HCT116 (cell line): ENCODE results near the gene PPP6R3. TPM values are rescaled to one million over a fixed set of nuclear protein-coding genes. Genes with fewer than 3 reads are reported as not detected.

ENCODE experiments used
- ATAC-seq: fragments of 200-7000 bp; cut with Tn5 transposase; 2 replicates; pipeline ENCODE4 v1.9.1; 2020; ENCODE audit warnings: mild to moderate bottlenecking, moderate library complexity
- BruUV-seq: library from RNA; stranded (reverse); fragments of 400-500 nt; replicated peaks from 2 replicates; lab custom pipeline; 2021; lab: Mats Ljungman, UMichigan
- CTCF ChIA-PET: fragments of 300-600 bp; sonication (Branson Sonifier 250); formaldehyde crosslinking; loops from one replicate; lab custom pipeline; 2021; ENCODE audit warnings: antibody characterized with exemption; lab: Charles Lee
- POLR2A ChIA-PET: fragments of 300-600, 350-600 bp; sonication (Branson Sonifier 250); formaldehyde crosslinking; loops from one replicate; lab custom pipeline; 2021; ENCODE audit warnings: antibody characterized with exemption; lab: Charles Lee
- RAD21 ChIA-PET, 2 experiments: fragments of 300-600 bp; sonication (Branson Sonifier 250); formaldehyde crosslinking; loops; one replicate each; lab custom pipeline; 2023; ENCODE audit warnings: low total read pairs in 2 of 2; ENCODE audit not compliant: uncharacterized antibody in 2 of 2, unreplicated experiment in 2 of 2, low non-redundant PET in 1 of 2; lab: Charles Lee
- DNase-seq: peaks from one replicate; pipeline ENCODE4 v3.0.0-alpha.2; 2010; ENCODE audit warnings: low read depth, low spot score
- H2AFZ ChIP-seq: fragments of 200-600 bp; shearing (Covaris generic), sonication (generic); 2 replicates; pipeline ENCODE4 v1.6.1; 2017; ENCODE audit warnings: low read depth, mixed run types, mixed read lengths, antibody characterized with exemption, low read length; ENCODE audit not compliant: poor library complexity, severe bottlenecking
- H3K27ac ChIP-seq: 2 replicates; pipeline ENCODE4 v1.5.1; 2012; ENCODE audit warnings: low read depth, low read length
- H3K27me3 ChIP-seq: fragments of 200-600 bp; sonication (generic); 2 replicates; pipeline ENCODE4 v1.6.1; 2016; ENCODE audit warnings: mixed run types, low read length, mixed read lengths; ENCODE audit not compliant: insufficient read depth
- H3K36me3 ChIP-seq, 2 experiments: fragments of 200-500 bp in 1 of 2; fragments of 200-600 bp in 1 of 2; sonication (Bioruptor generic) in 1 of 2; sonication (generic) in 1 of 2; 2 replicates each; pipeline versions ENCODE4 v1.5.1 to v1.6.1; 2014 to 2016; ENCODE audit warnings: low read length in 2 of 2, inconsistent platforms in 1 of 2, mixed read lengths in 1 of 2, mixed run types in 1 of 2; ENCODE audit not compliant: insufficient read depth in 2 of 2, control insufficient read depth in 1 of 2
- H3K4me1 ChIP-seq, 2 experiments: fragments of 200-600 bp in 1 of 2; sonication (generic) in 1 of 2; 2 replicates each; pipeline versions ENCODE4 v1.5.1 to v1.6.1; 2012 to 2017; ENCODE audit warnings: low read length in 2 of 2, inconsistent platforms in 1 of 2, mild to moderate bottlenecking in 1 of 2, mixed read lengths in 1 of 2, mixed run types in 1 of 2, moderate library complexity in 1 of 2; ENCODE audit not compliant: insufficient read depth in 2 of 2, control insufficient read depth in 1 of 2
- H3K4me2 ChIP-seq: fragments of 200-600 bp; sonication (generic); 2 replicates; pipeline ENCODE4 v1.6.1; 2017; ENCODE audit warnings: mixed run types, low read length, mixed read lengths
- H3K4me3 ChIP-seq, 2 experiments: fragments of 200-600 bp in 1 of 2; sonication (generic) in 1 of 2; replicated peaks in 1 of 2; 2 replicates each; pipeline ENCODE4 v1.5.1; 2011 to 2016; ENCODE audit warnings: low read length in 2 of 2, control low read depth in 1 of 2, low read depth in 1 of 2, mild to moderate bottlenecking in 1 of 2, mixed read lengths in 1 of 2, mixed run types in 1 of 2
- H3K79me2 ChIP-seq: fragments of 200-600 bp; sonication (generic); 2 replicates; pipeline ENCODE4 v1.6.1; 2017; ENCODE audit warnings: mild to moderate bottlenecking, mixed run types, low read length, moderate library complexity, mixed read lengths; ENCODE audit not compliant: insufficient read depth
- H3K9ac ChIP-seq: fragments of 200-600 bp; sonication (generic); 2 replicates; pipeline ENCODE4 v1.6.1; 2016; ENCODE audit warnings: low read length, mixed read lengths
- H3K9me2 ChIP-seq: fragments of 200-600 bp; sonication (generic), shearing (Covaris generic); 2 replicates; pipeline ENCODE4 v1.6.1; 2017; ENCODE audit warnings: mixed run types, mild to moderate bottlenecking, moderate library complexity; ENCODE audit not compliant: insufficient read depth
- H3K9me3 ChIP-seq, 2 experiments: fragments of 200-500 bp in 1 of 2; fragments of 200-600 bp in 1 of 2; sonication (Bioruptor generic) in 1 of 2; sonication (generic) in 1 of 2; 2 replicates each; pipeline ENCODE4 v1.6.1; 2014 to 2017; ENCODE audit warnings: low read length in 2 of 2, mixed read lengths in 2 of 2, inconsistent platforms in 1 of 2, low read depth in 1 of 2, mild to moderate bottlenecking in 1 of 2, mixed run types in 1 of 2, moderate library complexity in 1 of 2; ENCODE audit not compliant: control insufficient read depth in 1 of 2, insufficient read depth in 1 of 2
- H4K20me1 ChIP-seq: fragments of 200-600 bp; sonication (generic), shearing (Covaris generic); 2 replicates; pipeline ENCODE4 v1.6.1; 2017; ENCODE audit warnings: mixed run types, mild to moderate bottlenecking, moderate library complexity; ENCODE audit not compliant: insufficient read depth
- CEBPB ChIP-seq: IDR thresholded peaks from 2 replicates; pipeline ENCODE4 v1.6.1; 2012; ENCODE audit warnings: low read depth
- EGR1 ChIP-seq: IDR thresholded peaks from 2 replicates; pipeline ENCODE4 v1.6.1; 2012; ENCODE audit warnings: low read depth
- ELF1 ChIP-seq: IDR thresholded peaks from 2 replicates; pipeline ENCODE4 v1.6.1; 2012; ENCODE audit warnings: low read depth, borderline replicate concordance
- TCF7L2 ChIP-seq: IDR thresholded peaks from 2 replicates; pipeline ENCODE4 v1.7.0; 2011; ENCODE audit warnings: borderline replicate concordance, inconsistent platforms; ENCODE audit not compliant: insufficient read depth, insufficient read length; ENCODE audit errors: extremely low read depth
- YY1 ChIP-seq: IDR thresholded peaks from 2 replicates; pipeline ENCODE4 v1.6.1; 2011; ENCODE audit warnings: low read length, low read depth, moderate library complexity, mild to moderate bottlenecking; ENCODE audit not compliant: insufficient replicate concordance; ENCODE audit errors: extremely low read depth
- ZNF274 ChIP-seq: fragments of 200-500 bp; sonication (Bioruptor generic); IDR thresholded peaks from 2 replicates; pipeline ENCODE4 v1.6.1; 2014; ENCODE audit warnings: mild to moderate bottlenecking, low read depth, low read length, inconsistent platforms
- intact Hi-C: fragments of 100-400 bp; cut with micrococcal nuclease; formaldehyde crosslinking; loops from 2 replicates; pipeline ENCODE4 v1.10.0; 2022
- total RNA-seq: library from RNA; stranded (reverse); gene quantifications from one replicate; pipeline ENCODE4 v1.2.1, GENCODE V29; 2021; ENCODE audit not compliant: unreplicated experiment
- TF ChIP-seq, protein P1 (sequence below): IDR thresholded peaks from 2 replicates; pipeline ENCODE4 v1.6.1; 2012

The PPP6R3 gene
- total RNA-seq, 1 experiment from 2014 or later, result 113 TPM

DNA sequence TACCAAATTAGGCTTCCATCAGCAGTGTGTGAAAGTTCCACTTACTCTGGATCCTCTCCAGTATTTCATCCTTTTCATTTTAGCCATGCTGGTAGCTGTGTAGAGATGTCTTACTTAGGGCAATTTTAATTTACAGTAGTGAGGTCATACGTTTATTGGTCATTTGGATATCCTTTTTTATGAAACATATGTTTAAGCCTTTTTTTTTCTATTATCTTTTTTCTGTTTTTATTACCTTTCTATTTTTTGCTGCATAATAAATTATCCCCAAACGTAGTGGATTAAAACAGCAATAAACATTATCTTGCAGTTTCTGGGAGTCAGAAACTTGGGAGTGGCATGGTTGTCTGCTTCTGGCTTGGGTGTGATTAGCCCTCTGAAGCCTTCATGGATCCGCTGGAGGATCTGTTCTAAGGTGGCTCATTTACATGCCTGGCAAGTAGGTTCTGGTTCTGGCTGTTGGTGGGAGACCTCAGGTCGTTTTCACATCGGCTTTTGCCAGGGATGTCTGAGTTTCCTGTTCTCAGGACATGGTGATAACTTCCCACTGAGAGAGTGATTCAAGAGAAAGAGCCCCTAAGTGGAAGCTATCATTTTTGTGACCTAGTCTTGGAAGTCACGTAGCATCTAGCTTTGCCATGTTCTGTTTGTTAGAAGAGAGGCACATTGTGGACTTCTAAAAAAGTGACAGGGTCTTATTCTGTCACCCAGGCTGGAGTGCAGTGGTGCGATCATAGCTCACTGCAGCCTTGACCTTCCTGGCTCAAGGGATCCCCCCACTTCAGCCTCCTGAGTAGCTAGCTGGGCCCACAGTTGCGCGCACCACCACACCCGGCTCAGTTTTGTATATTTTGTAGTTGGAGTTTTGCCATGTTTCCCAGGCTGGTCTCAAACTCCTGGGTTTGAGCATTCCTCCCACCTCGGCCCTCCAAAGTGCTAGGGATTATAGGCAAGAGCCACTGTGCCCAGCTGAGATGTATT, 38.6 kb downstream of the PPP6R3 start (continued):
- TF ChIP-seq EGR1 (no peak), CEBPB (no peak), TCF7L2 (no peak)
- TF ChIP-seq, protein P1, sequence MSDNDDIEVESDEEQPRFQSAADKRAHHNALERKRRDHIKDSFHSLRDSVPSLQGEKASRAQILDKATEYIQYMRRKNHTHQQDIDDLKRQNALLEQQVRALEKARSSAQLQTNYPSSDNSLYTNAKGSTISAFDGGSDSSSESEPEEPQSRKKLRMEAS, result no peak
- TF ChIP-seq, all 23 proteins: peak for 0

DNA sequence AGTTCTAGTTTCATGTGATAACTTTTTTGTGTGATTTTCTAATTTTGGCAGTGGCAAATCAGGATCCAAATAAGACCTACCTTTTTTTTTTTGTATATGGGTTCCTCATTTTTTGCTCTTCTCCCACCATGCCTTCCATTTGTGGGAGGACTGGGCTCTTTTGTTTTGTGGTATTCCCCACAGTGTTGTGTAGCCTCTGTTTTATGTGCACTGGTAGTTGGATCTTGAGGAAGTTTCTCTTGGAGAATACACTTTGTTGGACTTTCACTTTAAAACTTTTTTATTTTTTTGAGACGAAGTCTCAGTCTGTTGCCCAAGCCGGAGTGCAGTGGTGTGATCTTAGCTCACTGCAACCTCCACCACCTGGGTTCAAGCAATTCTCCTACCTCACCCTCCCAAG, 39.7 kb downstream of the PPP6R3 start:
- no peak overlapping the region for H2AFZ ChIP-seq
- no peak overlapping the region for H3K27ac ChIP-seq
- H4K20me1 ChIP-seq, result peaks cover 45% of the 10 kb centered on the region
- peaks cover 99% of the 10 kb centered on the region for H3K79me2 ChIP-seq
- intact Hi-C loops, result no loop called here
- ATAC-seq (no peak), DNase-seq (no peak)
- no peaks in the 10 kb centered on the region for H3K9me2 ChIP-seq
- no peak overlapping the region for H3K9ac ChIP-seq
- BruUV-seq, result no TSS peak
- H3K36me3 ChIP-seq, result no peaks in the 10 kb centered on the region
- CTCF ChIA-PET, result no interaction called here
- POLR2A ChIA-PET, result no interaction called here
- H3K4me2 ChIP-seq, result no peak overlapping the region
- peaks cover 0 to 6% of the 10 kb centered on the region in 2 experiments; a peak in 2 of 4 replicates for H3K4me1 ChIP-seq
- no peak for TF ChIP-seq ELF1
- H3K4me3 ChIP-seq, result no peak overlapping the region
- H3K9me3 ChIP-seq, result no peaks in the 10 kb centered on the region
- RAD21 ChIA-PET, result no interaction called here
- no peaks in the 10 kb centered on the region for H3K27me3 ChIP-seq

DNA sequence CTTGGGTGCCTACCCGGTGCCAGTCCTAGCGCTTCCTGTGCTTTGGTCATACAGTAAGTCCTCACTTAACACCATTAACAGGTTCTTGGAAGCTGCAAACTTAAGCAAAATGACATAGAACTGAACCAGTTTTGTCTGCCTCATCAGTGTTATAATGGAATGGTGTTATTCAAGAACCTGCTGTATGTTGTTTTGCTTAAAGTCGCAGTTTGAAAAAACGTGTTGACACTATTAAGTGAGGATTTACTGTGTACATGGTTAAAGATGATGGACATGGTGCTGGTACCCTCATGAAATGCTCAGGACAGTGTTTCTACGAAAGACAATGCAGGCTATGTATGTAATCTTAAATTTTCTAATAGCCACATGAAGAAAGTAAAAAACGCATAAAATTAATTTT, 41.3 kb downstream of the PPP6R3 start:
- H3K79me2 ChIP-seq, result peaks cover 99% of the 10 kb centered on the region
- ChIA-PET RAD21 (no interaction called here), CTCF (no interaction called here), POLR2A (no interaction called here)
- H2AFZ ChIP-seq, result no peak overlapping the region
- ATAC-seq (no peak), DNase-seq (no peak)
- no peaks in the 10 kb centered on the region for H3K36me3 ChIP-seq
- no peaks in the 10 kb centered on the region for H3K9me2 ChIP-seq
- TF ChIP-seq ZNF274 (no peak), YY1 (no peak)
- H3K4me1 ChIP-seq, result peaks cover 0 to 6% of the 10 kb centered on the region in 2 experiments; a peak in 2 of 4 replicates
- H3K9ac ChIP-seq, result no peak overlapping the region
- H3K27ac ChIP-seq, result no peak overlapping the region
- H4K20me1 ChIP-seq, result peaks cover 40% of the 10 kb centered on the region
- H3K4me2 ChIP-seq, result no peak overlapping the region
- no peak overlapping the region for H3K4me3 ChIP-seq
- H3K27me3 ChIP-seq, result no peaks in the 10 kb centered on the region
- no peaks in the 10 kb centered on the region for H3K9me3 ChIP-seq
- BruUV-seq, result no TSS peak
- intact Hi-C loops, result no loop called here
